Inflammatory macrophage (primary cell): Measurements from ENCODE around the gene KRT33B.
"Not testable (repeated sequence)": the region's sequence is repeated elsewhere in the genome, so short reads cannot be mapped to it uniquely, and the experiment has no call there.

ENCODE experiments used
- DNase-seq, 2 donors: peaks; one replicate each; pipeline ENCODE4 v3.0.0-alpha.2; 2020 to 2022
- total RNA-seq, 18 experiments: gene quantifications; one replicate each; lab custom pipeline; 2026; ENCODE audit warnings: mixed read lengths in 6 of 18, inconsistent platforms in 2 of 18; lab: John Stamatoyannopoulos, UW

Gene KRT33B
- total RNA-seq, result 0 to 0.06 (median 0) reads per million in 18 experiments

- no peak for DNase-seq
These were observed at the start of gene KRT33B for GRCh38 chr17:41369713-41370112. TSS of gene KRT33B (minus strand) at chr17:41369813. CDS start at chr17:41369750, 63 bp downstream.

GRCh38 chr17:41418116-41418860 lies 48.7 kb upstream of the KRT33B start:
- no peak for DNase-seq

GRCh38 chr17:41417576-41418015 lies 48.0 kb upstream of the KRT33B start:
- no peak for DNase-seq

GRCh38 chr17:41417127-41417526 lies 47.5 kb upstream of the KRT33B start:
- no peak for DNase-seq

GRCh38 chr17:41416479-41416878 lies 46.9 kb upstream of the KRT33B start:
- DNase-seq, result no peak

GRCh38 chr17:41415833-41416335 lies 46.3 kb upstream of the KRT33B start:
- no peak for DNase-seq

- no peak for DNase-seq
These were observed 45.8 kb upstream of the KRT33B start for GRCh38 chr17:41415411-41415810.

GRCh38 chr17:41413982-41414381 lies 44.4 kb upstream of the KRT33B start:
- no peak for DNase-seq

GRCh38 chr17:41413353-41413957 lies 43.8 kb upstream of the KRT33B start:
- no peak for DNase-seq

- no peak for DNase-seq
These were observed 41.6 kb upstream of the KRT33B start for GRCh38 chr17:41411072-41411840.

- no peak for DNase-seq
These were observed 37.6 kb upstream of the KRT33B start for GRCh38 chr17:41407226-41407625.

- no peak for DNase-seq
These were observed 36.6 kb upstream of the KRT33B start for GRCh38 chr17:41406205-41406604.

GRCh38 chr17:41404024-41404671 lies 34.5 kb upstream of the KRT33B start:
- DNase-seq, result peak; percentile 10 to 57

- DNase-seq, result no peak
These were observed 33.9 kb upstream of the KRT33B start for GRCh38 chr17:41403404-41404023.

- no peak for DNase-seq
These were observed 32.5 kb upstream of the KRT33B start for GRCh38 chr17:41402161-41402560.

GRCh38 chr17:41396996-41397660 lies 27.5 kb upstream of the KRT33B start, which contains the start of gene KRT31:
TSS of gene KRT31 (minus strand) at chr17:41397608. CDS start at chr17:41397539, 69 bp downstream.
- peak; percentile 15 to 48 for DNase-seq

GRCh38 chr17:41396340-41396739 lies 26.7 kb upstream of the KRT33B start:
- no peak for DNase-seq

- no peak for DNase-seq
These were observed 26.0 kb upstream of the KRT33B start for GRCh38 chr17:41395611-41396010.

- not testable (repeated sequence) for DNase-seq
These were observed 25.4 kb upstream of the KRT33B start for GRCh38 chr17:41395044-41395443.

GRCh38 chr17:41394254-41394996 lies 24.8 kb upstream of the KRT33B start:
- no peak for DNase-seq

- no peak for DNase-seq
These were observed 24.2 kb upstream of the KRT33B start for GRCh38 chr17:41393826-41394225.
